ES-I3 (cell line): ENCODE data around the gene TMEM41B.
A peak's percentile ranks its signal among the peaks of the same experiment; 100 is the strongest.
"Not testable (repeated sequence)": the region's sequence is repeated elsewhere in the genome, so short reads cannot be mapped to it uniquely, and the experiment has no call there.

Experiments used
- H3K36me3 ChIP-seq: 2 replicates; pipeline ENCODE4 v1.6.1; 2013; ENCODE audit warnings: mild to moderate bottlenecking, low read length, control low read depth, moderate library complexity; ENCODE audit not compliant: insufficient read depth
- H3K4me1 ChIP-seq: 2 replicates; pipeline ENCODE4 v1.6.1; 2013; ENCODE audit warnings: mild to moderate bottlenecking, control low read depth, low read length; ENCODE audit not compliant: insufficient read depth
- H3K9ac ChIP-seq: 2 replicates; pipeline ENCODE4 v1.6.1; 2013; ENCODE audit warnings: low read depth, mild to moderate bottlenecking, low read length, moderate library complexity
- H3K9me3 ChIP-seq: 2 replicates; pipeline ENCODE4 v1.6.1; 2013; ENCODE audit warnings: mild to moderate bottlenecking, low read length, moderate library complexity; ENCODE audit not compliant: control insufficient read depth, insufficient read depth

The TMEM41B gene

DNA sequence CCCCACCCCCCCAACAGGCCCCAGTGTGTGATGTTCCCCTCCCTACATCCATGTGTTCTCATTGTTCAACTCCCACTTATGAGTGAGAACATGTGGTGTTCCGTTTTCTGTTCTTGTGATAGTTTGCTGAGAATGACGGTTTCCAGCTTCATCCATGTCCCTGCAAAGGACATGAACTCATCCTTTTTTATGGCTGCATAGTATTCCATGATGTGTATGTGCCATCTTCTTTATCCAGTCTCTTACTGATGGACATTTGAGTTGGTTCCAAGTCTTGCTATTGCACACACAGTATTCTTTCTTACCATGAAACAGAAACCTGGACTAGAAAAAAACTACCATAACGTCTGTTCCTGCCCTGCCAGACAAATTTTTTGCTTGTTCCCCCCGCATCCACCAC lies 56.1 kb downstream of the TMEM41B start:
- not testable (repeated sequence) for H3K9me3 ChIP-seq, H3K36me3 ChIP-seq, H3K4me1 ChIP-seq, H3K9ac ChIP-seq

DNA sequence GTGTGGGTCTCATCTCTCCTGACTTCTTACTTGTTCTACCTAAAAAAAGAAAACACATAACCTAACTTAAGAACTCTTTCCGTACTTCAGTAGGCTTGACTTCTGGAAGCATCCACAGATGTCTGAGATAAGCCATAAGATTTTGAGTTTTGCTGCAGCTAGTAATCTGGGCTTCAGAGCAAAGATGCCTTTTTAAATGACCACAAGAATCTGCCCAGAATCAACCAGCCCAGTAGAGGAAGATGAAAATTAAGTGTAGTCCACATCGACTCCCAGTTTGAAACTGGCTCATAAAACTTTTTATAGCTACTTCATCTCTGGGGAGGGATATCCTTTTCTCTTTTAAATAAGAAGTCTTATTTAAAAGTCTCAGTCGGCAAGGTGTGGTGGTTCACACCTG lies 60.0 kb downstream of the TMEM41B start:
- no peak overlapping the region for H3K9ac ChIP-seq
- peaks cover 4% of the 10 kb centered on the region; the same call in 1 of the 2 replicates for H3K36me3 ChIP-seq
- H3K4me1 ChIP-seq, result no peaks in the 10 kb centered on the region
- H3K9me3 ChIP-seq, result no peaks in the 10 kb centered on the region

DNA sequence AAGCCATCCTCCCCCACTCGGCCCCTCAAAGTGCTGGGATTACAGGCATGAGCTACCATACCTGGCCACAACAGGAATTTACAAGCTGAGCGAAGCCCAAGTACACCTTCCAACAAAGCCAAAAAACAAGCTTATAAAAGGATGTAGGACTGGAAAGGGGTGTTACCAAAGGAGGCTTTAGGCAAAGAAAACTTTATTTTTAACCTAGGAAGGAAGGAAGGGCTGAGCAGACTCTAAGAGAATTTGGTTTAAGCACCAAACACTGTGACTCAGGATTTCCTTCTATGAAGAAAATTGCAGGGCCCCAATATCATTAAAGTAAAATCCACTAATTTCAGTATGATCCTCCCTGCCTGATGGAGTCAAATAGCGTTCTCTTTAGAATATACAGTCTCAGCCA lies 61.3 kb downstream of the TMEM41B start:
- Histone ChIP-seq H3K9ac (no peak overlapping the region), H3K36me3 (no peaks in the 10 kb centered on the region), H3K4me1 (no peaks in the 10 kb centered on the region), H3K9me3 (no peaks in the 10 kb centered on the region)

DNA sequence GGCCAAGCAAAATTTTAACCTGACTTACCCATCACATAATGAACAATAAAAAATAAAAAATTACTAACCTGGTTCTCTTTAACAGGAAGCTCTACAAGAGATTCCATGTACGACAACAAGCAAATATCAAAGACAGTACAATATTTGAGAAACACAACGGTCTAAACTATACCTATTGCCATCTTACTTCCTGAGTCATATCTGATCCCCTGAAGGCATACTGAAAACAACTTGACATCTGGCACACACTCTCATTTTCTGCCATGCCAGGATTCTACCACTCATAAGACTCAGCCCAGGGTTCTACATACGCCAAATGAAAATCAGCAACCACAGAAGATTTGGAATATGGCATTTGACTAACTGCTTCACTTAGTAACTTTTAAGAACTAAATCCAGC lies 63.1 kb downstream of the TMEM41B start:
- H3K9me3 ChIP-seq, result no peaks in the 10 kb centered on the region
- H3K4me1 ChIP-seq, result no peaks in the 10 kb centered on the region
- H3K9ac ChIP-seq, result no peak overlapping the region
- no peaks in the 10 kb centered on the region; the same call in 1 of the 2 replicates for H3K36me3 ChIP-seq

DNA sequence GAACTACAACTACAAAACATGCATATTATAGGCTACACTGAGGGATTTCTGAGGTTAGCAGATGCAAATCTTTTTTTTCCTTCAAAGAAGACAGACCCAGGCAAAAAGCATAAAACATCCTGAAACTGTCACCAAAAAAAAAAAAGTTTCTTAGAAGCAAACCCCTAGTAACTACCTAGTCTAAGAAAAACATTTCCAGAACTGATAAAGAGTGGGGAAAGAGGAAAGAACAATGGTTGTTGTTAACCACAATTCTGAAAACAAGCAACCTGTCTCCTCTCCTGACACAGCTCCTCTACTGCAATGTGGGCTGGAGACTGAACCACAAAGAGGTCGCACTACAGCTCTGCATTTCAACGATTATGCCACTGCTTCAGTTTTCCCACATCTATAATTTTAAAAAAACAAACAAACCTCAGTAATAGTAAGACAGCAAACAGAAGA lies 64.2 kb downstream of the TMEM41B start:
- Histone ChIP-seq H3K36me3 (no peaks in the 10 kb centered on the region; the same call in 1 of the 2 replicates), H3K9me3 (no peaks in the 10 kb centered on the region), H3K9ac (no peak overlapping the region), H3K4me1 (no peaks in the 10 kb centered on the region)

DNA sequence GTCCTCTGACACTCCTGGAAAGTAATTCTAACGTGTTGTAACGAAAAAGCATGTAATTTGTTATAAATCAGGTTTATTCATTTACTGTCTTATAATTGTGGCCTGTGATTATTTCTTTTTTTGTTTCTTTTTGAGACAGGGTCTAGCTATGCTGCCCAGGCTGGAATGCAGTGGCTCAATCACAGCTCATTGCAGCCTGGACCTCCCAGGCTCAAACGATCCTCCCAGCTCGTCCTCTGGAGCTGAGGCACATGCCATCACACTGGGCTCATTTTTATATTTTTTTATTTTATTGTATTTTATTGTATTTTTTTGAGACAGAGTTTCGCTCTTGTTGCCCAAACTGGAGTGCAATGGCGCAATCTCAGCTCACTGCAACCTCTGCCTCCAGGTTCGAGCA lies 65.1 kb downstream of the TMEM41B start:
- no peak overlapping the region for H3K9ac ChIP-seq
- no peaks in the 10 kb centered on the region; the same call in 1 of the 2 replicates for H3K36me3 ChIP-seq
- no peaks in the 10 kb centered on the region for H3K9me3 ChIP-seq
- no peaks in the 10 kb centered on the region for H3K4me1 ChIP-seq

DNA sequence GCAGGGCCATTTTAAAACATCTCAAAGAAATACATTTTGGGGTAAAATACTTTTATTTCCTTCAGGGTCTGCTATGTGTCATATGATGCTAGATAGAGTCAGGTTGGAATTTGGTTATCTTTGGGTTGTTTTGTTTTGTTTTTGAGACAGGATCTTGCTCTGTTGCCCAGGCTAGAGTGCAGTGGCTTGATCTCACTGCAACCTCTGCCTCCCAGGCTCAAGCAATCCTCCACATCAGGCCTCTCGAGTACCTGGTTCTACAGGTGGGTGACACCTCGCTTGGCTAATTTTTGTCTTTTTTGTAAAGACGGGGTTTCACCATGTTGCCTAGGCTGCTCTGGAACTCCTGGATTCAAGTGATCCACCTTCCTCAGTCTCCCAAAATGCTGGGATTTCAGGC lies 66.5 kb downstream of the TMEM41B start:
- Histone ChIP-seq H3K36me3 (no peaks in the 10 kb centered on the region; the same call in 1 of the 2 replicates), H3K9ac (no peak overlapping the region), H3K9me3 (no peaks in the 10 kb centered on the region), H3K4me1 (no peaks in the 10 kb centered on the region)

DNA sequence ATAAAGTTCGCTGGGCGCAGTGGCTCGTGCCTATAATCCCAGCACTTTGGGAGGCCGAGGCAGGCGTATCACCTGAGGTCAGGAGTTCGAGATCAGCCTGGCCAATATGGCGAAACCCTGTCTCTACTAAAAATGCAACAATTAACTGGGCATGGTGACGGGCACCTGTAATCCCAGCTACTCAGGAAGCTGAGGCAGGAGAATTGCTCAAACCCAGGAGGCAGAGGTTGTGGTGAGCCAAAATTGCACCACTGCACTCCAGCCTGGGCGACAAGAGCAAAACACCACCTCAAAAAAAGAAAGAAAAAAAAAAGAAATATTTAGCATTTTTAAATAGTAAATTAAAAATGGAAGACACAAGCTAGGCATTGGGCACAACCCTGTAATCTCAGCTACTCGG lies 78.2 kb downstream of the TMEM41B start:
- H3K9ac ChIP-seq, H3K36me3 ChIP-seq: not testable (repeated sequence)
- Histone ChIP-seq H3K9me3 (peaks cover 12% of the 10 kb centered on the region), H3K4me1 (peaks cover 14% of the 10 kb centered on the region)

DNA sequence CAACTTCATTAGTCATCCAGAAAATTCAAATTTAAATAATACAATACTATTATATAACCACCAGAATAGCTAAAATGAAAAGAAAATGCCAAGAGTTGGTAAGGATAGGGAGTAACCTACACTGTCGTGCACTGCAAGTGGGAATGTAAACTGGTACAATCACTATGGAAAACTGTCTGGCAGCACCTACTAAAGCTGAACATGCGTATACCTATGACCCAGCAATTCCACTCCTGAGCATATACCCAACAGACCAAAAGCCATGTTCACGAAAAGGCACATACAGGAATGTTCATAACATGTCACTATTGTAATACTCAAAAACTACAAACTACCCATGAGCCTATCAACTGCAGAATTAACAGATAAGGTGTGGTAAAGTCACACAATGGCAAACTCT lies 81.9 kb downstream of the TMEM41B start:
- Histone ChIP-seq H3K9me3 (peaks cover 12% of the 10 kb centered on the region), H3K9ac (no peak overlapping the region), H3K36me3 (peaks cover 5% of the 10 kb centered on the region), H3K4me1 (peaks cover 45% of the 10 kb centered on the region)

DNA sequence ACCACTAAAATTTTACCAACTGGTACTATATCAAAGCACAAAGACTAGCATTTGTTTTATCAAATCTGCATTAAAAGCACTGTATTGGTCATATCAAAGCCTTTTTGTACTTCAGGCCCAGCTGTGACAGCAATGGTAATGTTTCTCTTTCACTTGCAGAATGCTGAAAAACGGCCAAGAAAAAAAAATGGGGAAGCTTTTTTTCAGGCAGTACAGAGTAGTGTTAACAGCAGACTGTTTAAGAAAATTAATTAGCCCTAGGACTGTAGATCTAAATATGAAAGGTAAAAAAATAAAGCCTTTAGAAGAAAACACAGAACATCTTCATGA lies 82.6 kb downstream of the TMEM41B start:
- peaks cover 4% of the 10 kb centered on the region for H3K36me3 ChIP-seq
- H3K9ac ChIP-seq, result peak overlapping the region; percentile 45; the same call in 1 of the 2 replicates
- H3K4me1 ChIP-seq, result peaks cover 45% of the 10 kb centered on the region
- H3K9me3 ChIP-seq, result peaks cover 12% of the 10 kb centered on the region
